AG09309 (cell line): ENCODE results near the gene MYMX.
"Not testable (repeated sequence)": the region's sequence is repeated elsewhere in the genome, so short reads cannot be mapped to it uniquely, and the experiment has no call there.

ENCODE experiments used
- DNase-seq: peaks from one replicate; pipeline ENCODE4 v3.0.0-alpha.2; 2010; ENCODE audit warnings: low read depth
- H3K4me3 ChIP-seq: 2 replicates; pipeline ENCODE4 v1.5.1; 2011; ENCODE audit warnings: mild to moderate bottlenecking, low read depth, low read length, moderate library complexity; ENCODE audit not compliant: control insufficient read depth
- CTCF ChIP-seq: IDR thresholded peaks from 2 replicates; pipeline ENCODE4 v1.5.1; 2011; ENCODE audit warnings: mild to moderate bottlenecking, low read depth, low read length, inconsistent platforms; ENCODE audit not compliant: insufficient read depth, control insufficient read depth; ENCODE audit errors: missing control alignments

Gene MYMX

GRCh38 chr6:44188819-44189218 lies 27.9 kb upstream of the MYMX start:
- no peak overlapping the region for H3K4me3 ChIP-seq
- DNase-seq, result no peak
- TF ChIP-seq CTCF, result no peak

- no peak for DNase-seq
- no peak overlapping the region for H3K4me3 ChIP-seq
- TF ChIP-seq CTCF, result no peak
Measured at GRCh38 chr6:44189257-44189656, 27.5 kb upstream of the MYMX start.

- H3K4me3 ChIP-seq, result no peak overlapping the region
- TF ChIP-seq CTCF, result no peak
- no peak for DNase-seq
Measured at GRCh38 chr6:44190715-44191114, 26.0 kb upstream of the MYMX start.

- DNase-seq, result no peak
- no peak overlapping the region for H3K4me3 ChIP-seq
- no peak for TF ChIP-seq CTCF
Measured at GRCh38 chr6:44192428-44193041, 24.2 kb upstream of the MYMX start.

- no peak for TF ChIP-seq CTCF
- no peak overlapping the region for H3K4me3 ChIP-seq
- no peak for DNase-seq
Measured at GRCh38 chr6:44193307-44193910, 23.3 kb upstream of the MYMX start.

GRCh38 chr6:44194326-44194725 lies 22.4 kb upstream of the MYMX start:
- DNase-seq, result no peak
- no peak overlapping the region for H3K4me3 ChIP-seq

GRCh38 chr6:44196351-44196750 lies 20.4 kb upstream of the MYMX start:
- H3K4me3 ChIP-seq, result not testable (repeated sequence)

More at GRCh38 chr6:44194326-44194725, 22.4 kb upstream of the MYMX start:
- no peak for TF ChIP-seq CTCF

More at GRCh38 chr6:44196351-44196750, 20.4 kb upstream of the MYMX start:
- DNase-seq, result not testable (repeated sequence)
